ENCODE results near the gene CSF1R.

CSF1R gene

DNA sequence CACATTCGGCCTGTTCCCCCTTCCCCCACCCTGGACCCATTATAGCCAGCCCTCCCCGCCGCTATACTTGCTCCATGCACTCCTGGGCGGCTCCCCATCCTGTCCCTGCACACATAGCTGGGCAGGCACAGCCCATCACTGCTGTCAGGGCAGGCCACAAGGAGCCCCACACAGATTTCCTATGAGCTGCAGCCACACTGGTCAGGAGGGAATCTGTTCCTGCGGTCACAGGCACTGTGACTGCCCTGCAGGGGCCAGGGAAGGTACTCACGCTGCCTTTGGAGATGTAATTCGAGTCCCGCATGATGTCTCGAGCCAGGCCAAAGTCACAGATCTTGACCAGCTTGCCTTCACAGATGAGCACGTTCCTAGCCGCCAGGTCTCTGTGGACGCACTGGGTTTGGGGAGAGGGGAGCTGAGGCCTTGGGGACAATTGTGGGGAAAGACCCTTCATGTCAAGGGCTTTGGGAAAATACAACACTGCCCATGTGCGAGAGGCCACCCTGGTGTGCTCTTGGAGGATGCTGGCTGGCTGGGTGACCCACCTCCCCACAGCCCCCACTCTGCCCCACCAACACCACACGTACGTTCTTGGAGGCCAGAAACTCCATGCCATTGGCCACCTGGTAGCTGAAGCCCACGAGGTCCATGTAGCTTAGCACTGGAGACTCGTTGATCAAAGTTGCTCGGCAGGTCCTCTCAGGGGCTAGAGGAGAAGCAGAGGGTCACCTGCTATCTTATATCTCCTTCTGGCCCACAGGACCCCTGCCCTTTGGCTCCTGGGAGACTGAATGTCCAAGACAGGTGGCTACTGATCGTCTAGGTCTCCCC lies 34.5 kb upstream of the CSF1R start:
- no peak for DNase-seq

DNA sequence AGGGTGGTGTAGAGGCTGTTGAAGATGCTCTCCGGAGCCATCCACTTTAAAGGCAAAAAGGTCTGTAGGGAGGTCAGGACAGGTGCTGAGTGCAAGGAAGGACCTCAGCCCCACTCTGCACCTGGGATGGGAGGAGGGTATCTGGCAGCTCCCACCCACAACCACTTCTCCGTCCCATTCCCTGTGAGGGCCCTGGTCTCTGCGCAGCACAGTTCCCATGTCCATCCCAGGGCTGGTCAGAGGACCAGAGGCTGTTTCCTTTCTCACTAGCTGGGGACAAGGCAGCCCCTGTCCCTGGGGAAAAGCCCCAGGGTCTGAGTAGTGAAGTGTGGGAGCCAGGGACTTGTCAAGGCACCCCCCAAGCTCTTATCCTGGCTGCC lies 33.7 kb upstream of the CSF1R start:
- no peak for DNase-seq

DNA sequence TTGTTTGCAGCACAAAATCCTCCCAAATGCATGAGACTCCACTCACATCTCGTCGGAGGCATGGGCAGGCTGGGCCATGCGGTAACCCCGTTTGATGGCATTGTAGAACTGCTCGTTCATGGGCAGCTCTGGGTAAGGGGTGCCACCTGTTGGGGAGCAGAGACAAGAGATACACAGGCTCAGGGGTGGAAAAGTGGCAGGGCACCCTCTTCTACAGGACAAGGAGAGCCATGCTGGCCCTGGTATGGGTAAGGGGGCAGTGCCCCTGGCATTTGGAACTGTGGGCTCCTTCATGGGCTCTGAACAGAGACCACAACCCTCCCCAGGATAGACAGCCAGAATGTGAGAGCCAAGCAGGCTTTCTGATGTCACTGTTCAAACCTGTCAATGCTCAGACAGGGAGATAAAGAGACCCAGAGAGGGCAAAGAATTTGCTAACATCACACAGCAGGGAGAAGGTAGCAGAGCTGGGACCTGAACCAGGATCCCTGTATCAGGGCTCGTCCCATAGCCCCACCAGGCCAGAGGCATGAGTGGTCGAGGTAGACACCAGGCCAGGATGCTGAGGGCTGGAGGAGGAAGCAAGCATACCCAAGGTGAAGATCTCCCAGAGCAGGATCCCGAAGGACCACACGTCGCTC lies 33.2 kb upstream of the CSF1R start:
- no peak for DNase-seq

DNA sequence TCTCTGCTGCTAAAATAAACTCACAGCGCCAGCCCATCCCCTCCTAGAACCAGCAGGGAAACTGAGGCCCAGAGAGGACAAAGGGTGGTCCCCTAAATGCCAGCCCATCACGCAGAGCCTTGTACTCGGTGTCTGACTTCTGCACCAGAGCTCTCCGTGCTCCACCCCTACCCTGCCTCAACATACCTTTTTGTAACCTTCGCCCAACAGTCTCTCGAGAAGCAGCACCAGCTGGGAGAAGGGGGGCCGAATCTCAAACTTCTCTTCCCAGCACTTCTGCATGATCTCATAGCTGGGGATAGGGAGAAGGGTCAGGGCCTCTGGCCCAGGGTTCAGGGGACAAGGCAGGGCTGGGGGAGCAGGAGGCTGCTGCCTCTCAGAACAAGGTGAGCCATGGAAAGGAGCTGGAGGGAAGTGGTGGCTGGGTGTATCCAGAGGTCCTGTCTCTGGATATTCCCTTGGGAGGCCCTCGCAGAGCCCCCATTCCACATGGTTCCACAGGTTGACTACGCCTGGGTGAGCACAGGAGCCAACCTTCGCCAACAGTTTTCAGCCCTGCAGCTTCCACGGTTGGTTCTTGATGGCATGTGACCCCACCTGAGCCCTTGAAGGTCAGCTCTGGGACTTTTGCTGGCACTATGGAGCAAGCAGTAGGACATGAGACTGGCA lies 32.3 kb upstream of the CSF1R start:
- no peak for DNase-seq

DNA sequence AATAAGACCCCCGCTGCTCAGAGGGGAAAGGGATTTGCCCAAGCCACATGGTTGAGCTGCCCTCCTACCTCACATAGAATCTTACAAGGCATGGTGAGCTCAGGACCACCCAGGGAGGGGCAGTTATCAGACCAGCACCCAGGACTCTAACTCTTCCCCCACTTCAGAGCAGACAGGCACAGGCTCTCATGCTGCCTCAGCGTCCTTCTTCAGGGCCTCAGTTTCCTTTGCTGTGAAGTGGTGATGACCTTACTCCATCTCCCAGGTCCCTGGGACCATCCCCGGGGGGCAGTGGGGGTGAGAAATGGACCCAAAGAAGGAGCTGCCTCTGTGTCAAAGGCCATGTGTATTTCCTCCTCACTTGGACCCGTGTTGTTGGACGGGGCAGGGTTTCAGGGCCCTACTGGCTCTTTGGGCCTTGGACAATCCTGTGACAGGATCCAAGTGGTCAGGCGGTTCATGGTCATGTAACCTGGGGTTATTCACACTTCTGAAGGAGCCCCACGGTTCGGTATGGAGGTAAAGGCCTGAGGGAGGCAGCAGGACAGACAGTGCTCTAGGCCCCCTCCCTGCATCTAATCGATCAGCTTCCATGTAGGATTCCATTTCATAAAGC lies 31.7 kb upstream of the CSF1R start:
- DNase-seq, result no peak

DNA sequence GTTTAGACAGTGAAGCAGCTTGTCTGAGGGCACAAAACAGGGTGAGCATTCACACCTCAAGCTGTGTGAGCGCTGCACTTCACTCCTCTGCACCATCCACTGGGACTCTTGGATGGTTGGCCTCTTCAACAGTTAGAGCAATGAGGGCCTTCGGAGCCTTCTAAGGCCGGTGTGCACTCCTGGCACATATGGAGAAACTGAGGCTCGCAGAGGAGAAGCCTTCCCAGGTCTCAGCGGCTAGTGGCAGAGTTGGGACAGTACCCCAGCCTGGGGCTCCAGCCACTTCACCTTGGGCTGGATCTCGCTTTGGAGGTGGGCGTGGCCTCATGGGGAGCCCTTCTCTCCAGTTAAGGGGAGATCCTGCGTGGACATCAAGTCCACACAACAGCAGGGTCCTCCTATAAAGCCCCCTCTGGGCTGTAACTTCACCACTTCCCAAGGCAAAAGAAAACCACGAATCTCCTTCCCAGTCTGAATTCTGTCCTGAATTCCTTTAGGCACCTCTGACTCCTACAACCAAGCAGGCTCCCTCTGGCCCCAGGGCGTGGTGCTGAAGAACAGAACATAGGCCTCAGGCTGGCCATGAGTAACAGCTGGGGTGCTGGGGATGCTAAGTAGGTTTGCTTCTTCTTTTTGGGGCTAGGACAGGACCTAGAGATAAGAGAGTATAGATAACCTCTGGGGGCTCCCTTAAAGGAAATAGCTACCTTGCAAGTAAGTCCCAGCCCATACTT lies 30.5 kb upstream of the CSF1R start:
- DNase-seq, result no peak

DNA sequence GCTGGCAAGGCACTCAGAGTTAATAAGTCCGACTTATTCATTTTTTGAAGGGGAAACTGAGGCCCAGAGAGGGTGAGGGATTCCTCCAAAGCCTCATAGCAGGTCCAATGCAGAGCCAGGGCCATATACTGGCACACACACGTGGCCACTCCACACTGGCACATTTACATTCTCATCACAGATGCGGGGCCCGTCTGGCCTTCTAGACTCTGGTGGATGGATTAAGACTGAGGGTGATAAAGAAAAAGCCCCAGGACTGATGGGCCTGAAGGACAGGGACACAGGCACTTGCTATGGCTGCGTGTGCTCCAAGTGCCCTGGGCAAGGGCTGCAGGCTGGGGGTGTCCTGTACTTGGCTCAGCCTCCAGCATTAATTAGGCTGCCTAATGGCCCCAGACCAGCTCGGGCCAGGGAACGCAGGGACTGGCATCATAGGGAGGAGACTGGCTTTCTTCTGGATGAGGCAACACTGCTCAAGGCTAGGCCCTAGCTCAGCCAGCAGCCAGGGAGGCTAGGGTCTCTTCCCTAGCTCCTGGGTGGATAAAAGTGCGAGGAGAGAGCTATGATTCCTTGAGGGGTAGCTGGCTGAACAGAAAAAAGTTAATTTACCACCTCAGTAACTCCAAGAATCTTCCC lies 28.5 kb upstream of the CSF1R start:
- no peak for DNase-seq

DNA sequence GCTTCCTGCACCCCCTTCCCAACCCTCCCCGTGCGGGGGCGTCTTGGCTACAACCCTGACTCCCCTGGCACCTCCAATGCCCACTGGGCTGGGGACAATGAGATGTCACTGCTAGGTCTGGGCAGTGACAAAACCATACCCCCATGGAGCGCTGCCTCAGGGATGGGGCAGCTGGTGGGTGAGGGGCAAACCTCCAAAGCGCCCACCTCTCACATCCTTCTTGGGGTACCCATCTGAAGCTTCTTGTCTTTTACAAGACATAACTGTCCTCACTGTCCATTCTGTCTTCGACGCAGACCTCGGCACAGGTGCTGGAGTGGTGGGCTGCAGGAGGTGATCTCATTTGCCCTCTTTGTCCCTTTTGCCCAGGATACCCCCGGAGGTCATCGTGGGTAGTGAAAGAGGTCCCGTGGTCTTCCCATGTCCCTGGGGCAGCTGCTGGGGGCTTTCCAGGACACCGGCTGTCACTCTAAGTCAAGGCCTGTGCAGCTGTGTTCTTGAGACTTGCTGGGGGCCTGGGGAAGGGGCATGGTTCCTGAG lies 27.8 kb upstream of the CSF1R start:
- DNase-seq, result no peak

DNA sequence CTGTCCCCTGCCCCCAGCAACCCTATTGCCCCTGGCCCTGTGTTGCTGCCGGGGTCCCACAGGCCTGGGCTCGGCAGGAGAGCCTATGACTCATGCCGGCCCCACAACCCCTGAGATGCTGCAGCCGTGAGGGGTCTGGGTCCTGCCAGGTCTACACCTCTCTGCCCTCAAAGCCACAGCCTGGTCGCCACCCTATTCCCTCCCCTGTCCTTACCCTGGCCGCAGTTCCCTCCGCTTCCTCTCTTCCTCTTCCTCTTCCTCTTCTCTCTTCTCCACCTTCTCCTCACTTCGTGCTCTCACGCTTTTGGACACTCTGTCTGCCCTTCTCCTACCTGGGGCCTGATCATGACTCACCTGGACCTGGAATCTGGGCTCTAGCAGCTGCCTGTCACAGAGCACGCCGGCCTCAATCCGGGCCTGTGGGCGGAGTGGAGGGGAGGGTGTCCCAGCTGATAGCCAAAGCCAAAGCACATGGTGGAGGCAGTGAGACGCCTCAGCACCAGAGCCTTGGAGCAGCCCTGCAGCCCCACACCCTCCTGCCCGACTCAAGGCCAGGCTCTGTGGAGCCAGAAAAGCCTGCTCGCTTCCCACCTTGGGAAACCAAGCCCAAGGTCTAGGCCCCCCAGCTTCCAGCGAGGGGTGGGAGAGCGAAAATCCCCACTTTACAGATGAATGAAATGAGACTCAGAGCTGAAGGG lies 26.8 kb upstream of the CSF1R start:
- no peak for DNase-seq

DNA sequence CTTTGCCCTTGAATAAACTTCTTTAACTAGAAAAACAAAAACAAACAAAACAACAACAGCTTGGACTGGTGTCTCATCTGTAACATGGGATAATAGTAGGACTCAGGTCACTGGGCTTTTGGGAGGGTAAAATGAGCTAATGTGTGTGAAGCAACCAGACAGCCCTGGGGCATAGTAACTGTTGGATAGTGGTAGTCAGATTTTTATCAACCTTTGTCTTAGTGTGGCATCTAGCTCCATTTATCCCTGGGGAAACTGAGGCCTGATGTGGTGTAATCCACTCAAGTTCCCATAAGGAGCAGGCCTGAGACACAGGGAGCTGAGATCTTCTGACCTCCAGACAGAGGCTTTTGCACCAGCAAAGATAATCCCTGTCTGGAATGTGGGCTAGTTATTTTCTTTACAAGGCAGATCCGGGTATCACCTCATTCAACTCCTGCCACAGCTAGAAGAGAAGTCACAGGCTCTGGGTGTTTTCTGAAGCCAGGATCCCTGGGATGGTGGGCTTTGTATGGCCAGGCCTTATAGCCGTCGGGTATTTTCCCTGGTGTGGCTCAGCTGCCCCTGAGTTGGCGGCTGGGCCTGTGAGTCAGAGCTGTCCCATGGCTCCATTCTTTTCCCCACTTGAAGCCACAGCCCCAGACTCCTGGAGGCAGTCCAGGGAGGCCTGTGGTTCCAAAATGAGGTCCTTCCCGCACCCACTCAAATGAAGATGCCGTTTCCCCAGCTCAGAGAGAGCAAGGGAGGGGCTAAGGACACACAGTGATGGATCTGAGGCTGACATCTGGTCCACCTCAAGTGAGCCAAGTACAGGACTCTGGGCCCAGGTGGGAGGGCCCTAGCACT lies 26.1 kb upstream of the CSF1R start:
- no peak for DNase-seq

DNA sequence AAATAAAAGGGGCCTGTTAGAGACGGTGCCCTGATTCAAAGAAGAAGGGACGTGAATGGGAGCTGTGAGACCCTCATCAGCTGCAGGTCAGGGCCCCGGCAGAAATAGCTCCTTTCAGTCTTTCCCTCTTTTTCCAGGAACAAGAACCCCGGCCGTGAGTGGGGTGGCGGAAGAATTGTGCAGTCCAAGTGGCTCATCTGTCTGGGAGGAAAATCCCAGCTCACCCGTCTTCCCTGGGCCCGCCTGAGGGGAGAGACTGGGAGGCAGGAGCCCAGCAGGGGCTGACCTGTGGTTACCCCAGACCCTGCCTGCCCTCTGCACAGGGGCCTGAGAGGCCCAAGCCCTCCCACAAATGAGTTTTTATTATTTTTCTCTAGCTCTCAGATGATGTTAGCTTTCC lies 24.8 kb upstream of the CSF1R start:
- DNase-seq, result no peak

DNA sequence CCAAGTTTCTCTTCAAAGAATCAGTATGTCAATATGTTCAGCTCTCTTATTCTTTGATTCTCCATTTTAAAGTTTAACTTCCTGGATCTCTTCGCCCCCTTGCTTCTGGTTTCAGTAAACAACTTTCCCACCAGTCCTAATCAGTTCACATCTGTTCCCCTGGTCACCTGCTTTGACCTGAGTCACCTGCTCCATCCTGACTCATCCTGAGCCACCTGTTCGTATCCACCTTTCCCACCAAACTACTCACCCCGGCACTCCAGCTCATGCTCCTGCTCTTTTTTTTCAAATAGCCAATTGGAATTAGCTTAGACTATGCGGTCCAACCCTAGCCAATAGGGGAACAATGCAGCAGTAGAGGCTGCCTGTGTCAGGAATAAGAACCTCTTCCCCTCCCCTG lies 23.6 kb upstream of the CSF1R start:
- no peak for DNase-seq

DNA sequence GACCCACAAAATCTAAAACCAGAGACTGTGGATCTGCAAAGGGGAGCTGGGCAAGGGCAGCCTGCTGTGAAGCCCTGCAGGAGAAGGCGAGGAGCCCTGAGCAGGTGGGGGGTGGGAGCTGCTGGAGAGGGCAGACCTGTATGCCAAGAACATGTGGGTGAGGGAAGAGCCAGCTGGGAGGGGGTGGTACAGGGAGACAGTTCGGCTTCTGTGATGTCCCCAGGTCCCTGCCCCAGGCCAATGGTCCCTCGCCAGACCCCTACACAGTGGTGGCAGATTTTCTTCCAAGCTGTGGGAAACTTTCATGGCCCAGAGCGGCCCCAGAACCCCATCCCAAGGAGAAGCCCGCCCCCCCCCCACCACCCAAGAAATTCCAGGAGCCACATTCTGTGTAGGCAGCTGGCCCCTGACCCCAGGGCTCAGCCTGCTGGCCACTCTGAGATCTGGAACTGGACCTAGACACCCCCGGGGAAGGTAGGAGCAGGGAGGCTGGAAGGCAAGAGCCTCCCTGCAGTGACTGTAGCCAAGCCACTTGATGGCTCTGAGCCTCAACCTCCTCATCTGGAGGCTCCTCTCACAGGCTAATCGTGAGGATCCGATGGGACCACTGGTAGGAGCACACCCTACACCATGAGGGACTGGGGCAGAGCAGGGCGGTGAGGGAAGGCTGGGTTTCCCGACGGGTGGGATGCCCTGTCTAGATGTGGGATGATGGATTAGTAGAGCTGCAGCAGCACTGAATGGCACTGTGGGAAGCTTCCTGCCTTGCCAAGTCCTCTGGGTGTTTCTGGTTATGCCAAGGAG lies 22.6 kb upstream of the CSF1R start:
- no peak for DNase-seq

DNA sequence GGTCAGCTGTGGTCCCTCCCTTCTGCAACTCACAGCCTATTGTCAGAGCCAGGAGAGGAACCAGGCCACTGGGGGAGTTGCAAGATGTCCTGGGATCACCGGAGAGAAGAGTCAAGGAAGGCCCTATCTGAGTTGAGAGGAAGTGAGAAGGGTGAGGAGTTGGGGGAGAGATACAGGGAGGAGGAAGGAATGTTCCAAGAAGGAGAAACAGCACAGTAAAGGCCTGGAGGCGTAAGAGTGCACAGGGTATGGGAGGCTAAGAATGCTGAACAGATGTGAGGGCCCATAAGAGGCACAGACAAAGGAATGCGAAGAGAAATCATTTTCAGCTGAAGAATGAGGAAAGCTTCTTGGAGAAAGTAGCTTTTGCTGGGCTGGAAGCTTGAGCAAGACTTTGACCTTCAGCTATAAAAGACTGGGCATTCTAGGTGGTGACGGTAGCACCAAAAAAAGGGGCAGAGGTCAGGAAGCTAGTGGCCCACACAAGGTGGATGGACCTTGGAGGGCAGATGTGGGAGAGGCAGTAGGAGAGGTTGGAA lies 21.6 kb upstream of the CSF1R start:
- no peak for DNase-seq

DNA sequence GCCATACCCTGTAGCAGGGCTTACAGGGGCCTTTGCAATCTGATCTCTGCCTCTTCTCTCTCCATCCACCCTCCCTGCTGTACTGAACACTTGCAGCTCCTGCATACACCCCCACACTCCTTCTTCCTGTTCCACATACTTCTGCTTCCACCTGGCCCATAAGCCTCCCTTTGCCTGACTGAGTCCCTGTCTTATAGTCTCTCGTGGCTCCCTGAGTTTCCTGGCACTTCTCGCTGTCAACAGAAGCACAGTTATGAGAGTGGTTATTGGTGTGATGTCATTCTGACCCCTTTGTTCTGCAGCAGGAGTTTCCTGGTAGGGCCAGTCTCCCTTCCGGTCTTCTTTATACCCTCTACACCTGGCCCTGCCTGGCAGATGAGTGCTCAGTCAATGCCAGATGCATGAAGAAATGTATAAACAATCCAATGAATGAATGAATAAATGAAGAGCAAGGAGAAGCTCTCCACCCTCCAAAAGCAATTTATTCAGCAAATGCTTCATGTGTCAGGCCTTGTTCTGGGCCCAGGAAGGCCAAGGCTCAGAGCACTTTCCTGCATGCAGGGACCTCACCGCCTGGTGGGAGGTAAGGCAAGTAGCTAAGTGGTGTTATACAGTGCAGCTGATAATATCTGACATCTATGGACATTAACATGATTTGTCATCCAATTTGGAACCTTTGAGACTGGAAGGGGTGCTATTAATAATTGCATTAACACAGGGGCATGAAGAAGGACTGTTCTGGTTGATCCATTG lies 20.5 kb upstream of the CSF1R start:
- DNase-seq, result no peak

DNA sequence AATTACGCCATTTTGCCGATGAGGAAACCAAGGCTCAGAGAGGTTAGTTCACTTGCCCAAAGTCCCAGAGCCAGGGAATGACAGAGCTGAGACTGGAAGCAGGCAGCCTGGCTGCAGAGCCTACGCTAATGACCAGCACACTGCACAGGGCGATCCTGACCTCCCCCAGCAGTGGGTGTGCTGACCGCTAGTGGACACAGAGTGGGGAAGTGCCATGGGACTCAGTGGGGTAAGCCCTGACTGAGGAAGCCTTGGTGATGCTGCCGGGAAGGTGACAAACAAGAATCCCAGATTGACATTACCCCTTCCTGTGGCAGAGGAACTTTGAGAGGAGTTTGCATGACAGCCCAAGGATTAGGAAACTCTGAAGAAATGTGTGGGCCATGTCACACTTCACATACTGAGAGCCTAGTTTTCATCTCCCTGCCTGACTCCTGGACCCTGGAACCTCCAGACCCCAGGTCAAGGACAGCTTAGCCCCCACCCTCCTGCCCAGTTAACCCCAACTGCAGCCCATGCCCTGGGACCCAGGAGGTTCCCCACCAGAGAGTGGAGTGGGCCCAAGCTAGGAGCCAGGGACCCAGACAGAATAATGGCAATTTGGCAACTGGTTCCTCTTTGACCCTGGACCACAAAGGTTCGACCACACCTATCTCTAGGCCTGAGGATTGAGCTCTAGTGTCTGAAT lies 19.7 kb upstream of the CSF1R start:
- DNase-seq, result no peak

DNA sequence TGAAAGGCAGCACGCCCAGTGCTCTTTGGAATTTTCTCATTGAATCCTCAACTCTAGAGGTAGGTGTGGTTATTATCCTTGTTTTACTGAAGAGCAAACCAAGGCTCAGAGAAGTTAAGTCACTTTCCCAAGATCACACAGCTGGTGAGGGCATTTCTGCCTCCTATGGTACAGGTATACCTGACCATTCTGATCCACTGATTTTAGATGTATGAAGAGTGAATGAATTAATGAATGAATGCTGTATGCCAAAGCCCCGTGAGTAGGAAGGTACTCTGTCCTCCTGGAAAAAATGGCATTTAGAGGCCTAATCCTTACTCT lies 18.2 kb upstream of the CSF1R start:
- DNase-seq, result no peak

Data from activated CD4-positive, alpha-beta T cell treated with anti-CD3 and anti-CD28 coated beads for 48 hours (primary cell).